HG02870 (cell line): ENCODE data around the gene ADAMTSL2.

Source experiments
- ATAC-seq: cut with Tn5 transposase; IDR thresholded peaks from one replicate; pipeline ENCODE4 v1.9.1; 2021; ENCODE audit warnings: mild to moderate bottlenecking, moderate library complexity; ENCODE audit not compliant: unreplicated experiment

The ADAMTSL2 gene

DNA sequence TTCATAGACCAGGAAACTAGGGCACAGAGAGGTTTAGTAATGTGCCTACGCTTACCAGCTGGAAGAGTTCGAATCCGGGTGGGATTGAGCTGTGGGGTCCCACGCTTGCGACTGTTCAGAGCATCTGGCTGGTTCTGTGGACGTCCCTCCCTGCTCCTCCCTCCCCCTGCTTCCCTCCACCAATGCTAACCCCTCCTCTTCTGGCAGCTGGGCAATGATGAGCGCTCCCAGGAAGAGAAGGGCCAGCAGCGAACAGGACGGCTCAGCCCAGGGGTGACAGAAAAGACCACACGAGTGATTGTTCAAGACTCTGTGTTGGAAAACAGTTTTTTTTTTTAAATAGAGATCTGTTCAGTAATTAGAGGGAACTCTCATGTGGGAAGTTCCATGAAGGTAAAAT is 67.8 kb downstream of the ADAMTSL2 start:
- no peak for ATAC-seq

DNA sequence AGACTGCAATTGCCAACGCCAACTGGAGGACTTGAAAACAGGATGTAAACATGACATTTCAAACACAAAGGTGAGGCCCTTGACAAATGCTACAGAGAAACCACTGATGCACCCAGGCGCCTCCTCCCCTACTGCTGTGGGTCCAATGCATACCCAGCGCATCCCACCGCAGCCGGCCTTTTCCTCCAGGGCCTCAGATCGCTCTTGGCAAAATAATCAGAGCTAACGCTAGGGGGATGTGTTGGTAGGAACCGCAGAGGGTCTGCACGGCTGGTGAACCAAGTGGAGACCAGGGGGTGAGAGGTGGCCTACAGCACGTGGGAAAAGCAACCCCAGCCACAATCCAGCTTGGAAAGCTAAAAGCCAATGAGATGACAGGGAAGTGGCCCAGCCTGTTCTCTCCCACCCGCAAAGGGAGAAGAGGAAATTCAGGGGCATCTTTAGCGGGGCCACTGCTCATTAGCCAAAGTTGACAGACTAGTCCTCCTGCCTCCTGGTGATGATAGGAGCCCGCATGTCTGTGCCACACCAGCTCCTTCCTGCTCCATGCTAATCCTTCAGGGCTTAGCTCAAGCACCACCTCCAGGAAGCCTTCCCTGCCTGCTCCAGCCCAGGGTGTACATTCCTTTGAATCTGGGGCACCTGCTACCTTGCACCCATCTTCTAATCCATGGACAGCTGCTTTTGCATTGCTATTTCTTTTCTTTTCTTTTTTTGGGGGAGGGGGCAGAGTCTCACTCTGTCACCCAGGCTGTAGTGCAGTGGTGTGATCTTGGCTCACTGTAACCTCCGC is 68.8 kb downstream of the ADAMTSL2 start:
- no peak for ATAC-seq

DNA sequence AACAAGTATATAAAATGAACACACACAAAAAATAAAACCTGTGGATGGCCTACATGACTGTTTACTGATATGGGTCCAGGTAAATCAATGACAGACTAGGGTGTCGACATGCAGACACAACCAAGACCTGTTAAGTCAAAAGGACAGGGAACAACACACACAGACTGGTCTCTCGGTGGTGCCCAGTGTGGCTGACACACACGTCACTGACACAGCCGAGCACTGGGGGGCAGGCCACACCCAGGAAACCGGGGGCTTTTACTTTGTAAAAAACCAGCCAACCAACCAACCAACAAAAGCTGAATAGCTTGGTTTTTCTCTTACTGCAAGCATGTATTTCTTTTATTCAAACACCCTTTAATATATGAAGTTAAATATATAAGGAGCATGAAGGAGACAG is 69.7 kb downstream of the ADAMTSL2 start:
- ATAC-seq: no peak

DNA sequence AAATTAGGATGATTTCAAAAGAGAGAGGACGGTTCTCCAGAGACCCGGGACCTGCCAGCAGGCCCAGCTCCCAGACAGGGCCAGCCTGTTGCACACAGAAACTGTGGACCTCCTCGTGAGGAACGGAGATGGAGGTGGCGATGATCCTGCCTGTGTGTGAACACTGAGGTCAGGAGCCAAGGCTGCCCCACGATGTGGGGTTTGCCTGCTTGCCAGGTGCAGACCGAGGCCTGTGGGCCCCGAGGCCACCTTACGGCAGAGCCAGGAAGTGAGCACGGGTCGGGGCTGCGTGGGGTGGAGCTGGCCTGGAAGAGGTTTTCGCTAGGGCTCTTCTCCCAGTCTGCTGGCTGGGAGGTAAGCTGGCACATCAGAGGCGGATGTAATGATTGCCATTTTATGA is 70.4 kb downstream of the ADAMTSL2 start:
- no peak for ATAC-seq

DNA sequence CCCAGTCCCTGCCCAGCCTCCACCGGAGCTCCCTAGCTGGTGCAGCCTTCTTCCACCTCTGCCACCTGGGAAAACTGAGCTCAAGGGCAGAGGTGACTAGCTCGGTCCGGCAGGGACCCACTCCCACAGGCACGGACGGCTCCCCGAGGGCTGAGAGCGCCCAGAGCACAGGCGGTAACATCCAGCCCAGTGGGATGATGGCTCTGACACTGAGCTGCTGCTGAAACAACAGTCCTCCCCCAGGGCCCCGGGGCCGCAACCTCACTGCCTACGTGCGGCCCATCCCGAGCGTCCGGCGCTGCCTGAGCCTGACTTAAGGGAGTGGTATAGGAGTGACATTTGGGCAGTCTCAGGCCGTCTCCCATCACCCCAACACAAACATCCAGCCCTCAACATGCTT is 70.9 kb downstream of the ADAMTSL2 start:
- ATAC-seq: no peak

DNA sequence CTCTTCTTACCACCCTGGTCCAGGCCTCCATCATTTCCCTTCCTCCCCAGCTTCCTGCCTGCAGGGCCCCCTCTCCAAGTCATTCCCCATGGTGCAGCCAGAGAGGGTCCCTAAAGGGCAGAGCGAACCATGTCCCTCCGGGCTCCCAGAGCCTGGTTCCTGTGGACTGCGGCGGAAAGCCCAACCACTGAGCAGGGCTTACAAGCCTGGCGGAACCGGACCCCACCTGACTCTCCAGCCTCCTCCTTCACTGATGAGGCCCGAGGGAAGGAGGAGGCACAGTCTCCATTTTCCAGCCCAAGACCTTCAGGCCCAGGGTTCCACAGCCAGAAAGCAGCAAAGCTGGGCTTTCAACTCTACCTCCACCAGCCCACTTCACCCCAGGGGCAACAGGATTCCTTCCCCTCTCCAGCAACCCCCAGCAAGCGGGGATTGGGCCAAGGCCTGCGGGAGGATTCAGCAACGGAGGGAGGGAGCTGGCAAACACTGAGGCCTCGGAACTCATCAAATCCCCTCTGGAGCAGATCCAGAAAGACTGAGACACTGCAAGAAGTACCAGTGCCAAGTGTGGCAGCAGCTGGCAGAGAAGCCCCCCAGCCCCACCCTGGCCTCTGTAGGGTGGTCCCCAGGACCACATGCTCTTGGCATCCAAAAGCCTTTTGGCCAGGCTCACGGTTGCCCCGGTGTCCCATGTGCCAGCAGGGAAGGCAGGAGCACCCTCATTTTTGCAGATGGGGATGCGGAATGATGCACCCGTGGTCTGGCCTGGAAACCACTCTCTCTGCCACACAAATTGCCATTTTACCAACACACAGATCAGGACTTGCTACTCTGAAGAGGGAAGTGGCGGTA is 71.6 kb downstream of the ADAMTSL2 start:
- ATAC-seq: no peak

DNA sequence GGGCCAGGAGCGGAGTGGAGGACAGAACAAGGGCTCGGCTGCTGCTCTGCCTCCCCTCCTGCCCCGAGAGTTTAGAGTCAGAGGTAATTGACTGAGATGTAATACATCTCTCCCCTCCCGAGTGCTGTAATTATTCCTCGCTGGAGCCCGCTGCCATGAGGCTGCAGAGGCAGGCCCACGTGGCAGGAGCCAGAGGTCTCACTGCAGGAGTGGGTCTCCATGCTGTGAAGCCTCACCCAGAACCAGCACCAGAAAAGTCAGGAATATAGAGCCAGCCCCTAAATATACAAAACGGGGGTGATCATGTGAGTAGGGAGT is 72.2 kb downstream of the ADAMTSL2 start:
- no peak for ATAC-seq

DNA sequence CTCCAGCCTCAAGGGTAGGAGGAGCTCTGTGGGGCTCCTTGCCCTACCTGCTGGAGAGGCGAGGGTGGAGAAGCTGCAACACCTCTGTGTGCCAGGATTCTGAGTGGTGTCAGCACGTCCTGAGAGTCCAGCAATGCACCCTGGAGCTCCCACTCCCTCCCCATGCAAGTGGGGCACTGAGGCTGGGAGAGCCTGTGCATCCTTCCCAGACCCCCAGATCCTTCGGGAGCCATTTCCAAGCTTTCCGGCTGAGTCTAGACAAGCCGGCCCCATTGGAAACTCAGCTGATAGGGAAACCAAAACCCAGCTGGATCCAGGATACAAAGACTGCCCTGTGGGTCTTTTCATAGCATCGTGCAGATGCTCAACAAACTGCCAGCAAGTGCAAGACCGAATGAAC is 72.9 kb downstream of the ADAMTSL2 start:
- ATAC-seq: no peak

DNA sequence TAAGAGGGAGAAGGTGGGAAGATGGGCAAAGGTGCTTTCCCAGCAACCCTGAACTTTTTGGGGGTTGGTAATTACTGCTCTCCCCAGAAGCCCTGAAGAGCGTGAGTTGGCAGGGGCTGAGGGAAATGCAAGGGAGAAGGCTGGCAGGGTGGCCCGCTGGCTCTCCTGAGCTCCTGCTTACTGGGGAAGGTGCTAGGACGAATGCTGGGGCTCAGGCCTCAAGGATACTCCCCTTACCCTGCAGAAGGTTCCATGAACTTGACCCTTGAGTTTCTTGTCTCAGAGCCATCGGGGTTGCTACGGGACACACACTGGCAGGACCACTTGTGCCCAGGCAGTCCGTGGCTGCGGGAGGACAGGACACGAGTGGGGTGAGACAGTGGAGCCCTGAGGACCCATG is 73.5 kb downstream of the ADAMTSL2 start:
- no peak for ATAC-seq

DNA sequence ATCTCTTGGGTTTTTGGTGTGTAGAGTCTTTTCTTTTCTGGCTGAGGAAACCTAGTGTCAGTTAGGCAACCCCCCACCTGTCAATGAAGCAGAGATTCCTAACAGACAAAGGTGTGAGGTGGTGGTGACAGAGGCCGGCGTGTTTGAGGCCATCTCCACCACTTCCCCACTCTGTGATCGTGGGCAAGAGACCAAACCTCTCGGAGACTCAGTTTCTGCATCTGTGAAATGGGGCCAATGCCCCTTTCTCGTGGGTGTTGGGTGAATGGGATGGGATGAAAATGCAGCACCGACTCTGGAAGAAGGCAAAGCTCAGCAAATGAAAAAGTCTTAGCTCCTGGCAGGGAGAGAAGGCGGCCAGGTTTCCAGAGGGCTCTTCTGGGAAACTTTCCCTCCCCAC is 73.9 kb downstream of the ADAMTSL2 start:
- no peak for ATAC-seq

DNA sequence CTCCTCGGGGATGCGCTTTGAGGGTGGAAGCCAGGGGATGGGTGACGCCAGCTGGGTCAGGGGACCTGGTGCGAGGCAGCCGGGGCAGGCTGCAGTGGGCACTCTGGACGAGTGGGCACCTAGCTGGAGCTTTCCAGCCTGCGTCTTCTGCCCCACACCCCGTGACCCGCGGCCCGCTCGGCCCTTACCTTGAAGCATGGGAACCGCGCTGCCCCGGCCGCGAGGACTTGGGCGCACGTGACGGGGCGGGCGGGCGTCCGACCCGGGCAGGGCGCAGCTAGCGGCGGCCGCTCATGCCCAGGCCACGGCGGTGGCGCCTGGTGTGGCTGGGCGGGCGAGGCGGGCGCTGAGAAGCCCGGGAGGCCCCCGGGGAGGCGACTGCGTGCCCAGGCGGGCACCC is 74.4 kb downstream of the ADAMTSL2 start:
- no peak for ATAC-seq

DNA sequence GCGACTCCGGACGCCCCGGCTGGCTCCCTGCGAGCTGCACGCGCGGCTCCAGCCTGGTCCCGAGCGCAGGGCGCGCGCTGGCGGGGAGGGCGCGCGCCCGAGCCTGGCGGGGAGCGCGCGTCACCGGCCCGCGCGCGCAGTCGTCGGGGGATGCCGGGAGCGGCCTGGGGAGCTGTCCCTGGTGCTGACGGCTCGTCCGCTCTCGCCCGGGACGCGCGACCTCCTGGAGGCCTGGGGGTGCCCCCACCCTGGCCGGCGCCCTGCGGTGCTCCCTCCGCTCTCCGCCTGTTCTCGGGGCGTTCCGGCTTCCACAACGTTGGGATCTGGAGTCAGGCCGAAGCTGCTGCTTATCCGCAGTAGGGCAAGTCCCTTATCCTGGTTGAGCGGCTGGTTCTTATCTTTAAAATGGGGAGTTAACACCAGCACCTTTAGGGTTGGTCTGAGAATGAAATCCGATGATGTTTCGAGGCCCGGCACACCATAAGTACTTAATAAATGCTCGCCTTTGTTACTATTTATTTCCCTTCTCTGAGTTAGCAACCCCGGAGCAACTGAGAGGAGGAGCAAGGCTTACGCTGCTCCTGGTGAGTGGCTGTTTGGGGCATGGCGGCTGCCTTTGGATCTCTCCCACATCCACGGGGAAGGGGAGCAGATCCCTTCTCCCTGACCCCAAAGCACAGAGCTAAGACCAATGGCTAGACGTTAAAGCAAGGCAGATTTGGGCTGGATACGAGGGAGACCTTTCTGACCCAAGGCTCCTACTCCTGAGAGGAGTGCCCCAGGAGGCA is 75.0 kb downstream of the ADAMTSL2 start, which contains the start of gene FAM163B:
FAM163B (minus strand) TSS at position 79 of the 788 bp plus-strand sequence. CDS start 29,166 bp downstream, outside the sequence.
- no peak for ATAC-seq

DNA sequence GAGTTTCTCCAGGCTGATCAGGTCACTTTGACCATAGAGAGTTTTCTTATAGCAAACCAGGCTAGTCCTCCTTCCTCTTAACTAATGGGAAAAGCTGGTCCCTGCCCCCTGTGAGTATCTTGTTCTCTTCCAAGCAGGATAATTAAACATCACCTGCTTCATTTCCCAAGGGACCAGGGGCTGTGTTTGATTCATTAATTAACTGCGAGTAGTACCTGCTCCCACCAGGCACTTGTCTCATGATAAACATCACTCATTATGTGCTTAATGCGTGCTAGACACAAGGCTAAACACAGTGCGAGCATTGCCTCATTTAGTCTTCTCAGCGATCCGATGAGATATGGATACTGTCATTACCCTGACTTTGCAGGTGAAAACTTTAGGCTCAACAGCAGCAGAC is 76.3 kb downstream of the ADAMTSL2 start:
- ATAC-seq: no peak

DNA sequence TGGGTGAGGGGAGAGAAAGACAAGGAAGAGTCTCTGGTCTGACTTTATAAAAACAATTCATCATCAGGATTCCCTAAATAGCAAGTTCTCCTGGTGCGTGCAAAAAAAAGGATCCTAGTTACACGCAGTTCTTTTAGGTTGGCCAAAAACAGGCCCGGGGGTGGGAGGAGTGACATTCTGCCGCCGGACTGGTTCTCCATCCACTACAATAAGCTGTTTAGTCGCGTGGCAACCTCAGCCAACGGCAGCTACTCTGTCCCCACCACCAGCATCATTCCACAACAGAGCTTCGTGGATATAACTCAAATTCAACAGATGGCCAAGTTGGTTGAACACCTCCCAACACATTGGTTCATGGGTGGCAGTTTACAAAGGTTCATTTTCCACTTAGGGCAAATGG is 77.5 kb downstream of the ADAMTSL2 start:
- no peak for ATAC-seq

DNA sequence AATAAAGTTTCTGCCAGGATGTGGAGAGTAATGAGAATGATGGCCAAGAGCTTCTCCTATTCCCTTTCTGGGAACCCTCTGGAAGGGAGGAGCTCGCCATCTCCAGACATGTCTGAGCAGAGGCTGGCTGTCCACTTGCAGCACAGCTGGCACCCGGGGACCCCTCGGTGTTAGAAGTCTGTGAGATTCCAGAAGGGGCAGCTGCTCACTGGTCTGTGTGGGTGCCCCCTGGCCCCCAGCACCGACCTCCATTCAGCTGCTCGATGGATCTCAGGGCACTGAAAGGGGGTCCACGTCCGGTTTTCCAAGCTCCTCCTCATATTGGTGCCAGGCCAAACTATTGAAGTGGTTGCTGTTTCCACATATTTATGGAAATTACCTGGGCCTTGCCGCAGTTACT is 78.3 kb downstream of the ADAMTSL2 start:
- ATAC-seq: no peak

DNA sequence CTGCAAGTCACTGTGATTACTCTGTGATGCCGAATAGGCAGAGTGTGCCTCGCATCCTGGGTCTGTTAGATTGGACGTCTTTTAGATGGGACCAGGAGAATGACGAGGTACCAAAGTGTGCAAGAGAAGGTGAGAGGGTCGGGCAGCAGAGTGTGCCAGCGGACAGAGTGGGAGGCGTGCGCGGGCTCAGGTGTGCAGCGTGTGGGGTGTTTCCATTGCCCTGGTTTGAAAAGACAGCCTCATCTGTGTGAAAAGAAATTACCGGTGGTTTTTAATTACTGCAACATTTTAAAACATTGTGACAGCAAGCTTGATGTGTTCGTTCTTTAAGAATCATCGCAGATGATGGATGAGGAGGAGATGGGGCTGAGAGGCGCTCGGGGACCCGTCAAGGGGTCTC is 78.9 kb downstream of the ADAMTSL2 start:
- no peak for ATAC-seq

DNA sequence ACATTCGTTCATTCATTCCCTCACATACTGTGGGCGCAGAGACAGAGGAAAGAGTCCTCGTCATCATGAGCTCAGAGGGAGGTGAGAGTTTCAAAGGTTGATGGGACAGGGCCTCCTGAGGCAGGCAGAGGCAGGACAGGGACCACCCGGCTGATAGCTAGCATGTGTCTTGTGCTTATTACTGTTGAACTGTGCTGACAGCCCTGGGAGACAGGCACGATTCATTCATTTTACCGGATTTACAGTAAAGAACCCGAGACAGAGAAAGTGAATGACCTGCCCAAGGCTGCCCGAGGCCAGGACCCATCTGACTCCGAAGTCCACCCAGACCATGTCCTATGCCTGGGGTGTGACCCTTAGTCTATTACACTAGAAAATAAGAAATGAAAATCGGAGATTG is 79.6 kb downstream of the ADAMTSL2 start:
- ATAC-seq: no peak

DNA sequence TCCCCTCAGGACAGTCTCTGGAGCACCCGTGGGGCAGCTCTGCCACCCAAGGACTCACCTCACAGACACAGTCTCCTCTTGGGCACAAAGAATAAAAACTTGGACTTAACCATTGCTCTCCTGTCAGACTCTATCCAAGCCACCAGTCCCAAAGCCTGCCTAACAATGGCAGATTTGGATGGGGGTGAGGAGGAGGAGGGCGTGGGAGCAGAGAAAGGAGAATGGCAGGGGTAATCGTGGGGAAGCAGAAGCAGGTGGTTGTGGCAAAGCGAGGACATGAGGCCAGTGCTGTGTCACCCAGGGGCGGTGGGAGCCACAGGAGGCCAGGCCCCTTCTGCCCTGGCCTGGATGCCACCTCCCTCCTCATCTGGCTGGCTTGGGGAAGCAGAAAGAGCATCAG is 80.2 kb downstream of the ADAMTSL2 start:
- ATAC-seq: no peak

DNA sequence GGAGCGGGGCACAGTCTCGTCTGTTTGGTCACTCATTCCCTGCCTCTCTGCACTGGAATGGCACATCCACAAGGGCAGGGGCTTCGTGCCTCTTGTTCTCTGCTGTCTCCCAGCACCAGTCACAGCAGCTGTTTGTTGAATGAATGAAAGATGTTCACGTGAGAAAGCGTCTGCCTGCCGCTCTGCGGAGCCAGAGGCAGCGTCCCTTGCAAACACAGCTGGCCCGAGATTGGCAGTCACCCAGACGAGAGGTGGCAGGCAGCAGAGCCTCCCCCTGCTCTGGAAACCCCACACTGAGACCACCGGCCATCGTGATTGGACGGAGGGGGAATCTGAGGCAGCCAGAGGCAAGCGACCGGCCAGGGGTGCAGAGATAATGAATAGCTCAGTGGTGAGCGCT is 80.7 kb downstream of the ADAMTSL2 start:
- no peak for ATAC-seq

DNA sequence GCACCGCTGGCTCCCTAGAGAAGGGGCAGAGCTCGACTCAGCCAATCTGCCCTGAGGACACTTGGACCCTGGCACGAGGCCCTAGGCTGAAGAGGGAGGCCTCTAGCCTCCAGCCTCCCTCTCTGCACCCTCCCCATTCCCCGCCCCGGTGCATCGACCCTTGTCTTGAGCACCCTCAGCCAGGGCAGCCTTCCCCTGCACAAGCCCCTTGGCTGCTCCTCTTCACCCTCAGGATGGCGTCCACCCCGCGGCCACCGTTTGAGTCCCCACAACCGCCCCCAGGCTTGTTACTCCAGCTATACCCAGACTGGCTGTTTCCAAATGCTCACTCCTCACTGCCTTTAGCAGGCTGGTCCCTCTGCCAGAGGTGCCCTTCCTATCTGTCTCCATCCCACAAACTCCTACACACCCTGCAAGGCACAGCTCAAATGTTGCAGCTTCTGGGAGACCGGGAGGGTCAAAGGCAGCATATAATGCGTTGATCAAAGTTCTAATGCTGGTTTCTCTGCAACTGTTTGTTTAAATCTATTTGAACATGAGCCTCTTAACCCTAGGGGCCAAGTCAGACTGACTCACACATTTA is 81.2 kb downstream of the ADAMTSL2 start:
- ATAC-seq: no peak
